ENCODE data around the gene RASA4B.
"Not testable (repeated sequence)": the region's sequence is repeated elsewhere in the genome, so short reads cannot be mapped to it uniquely, and the experiment has no call there.

Gene RASA4B

GRCh38 chr7:102517550-102518147, at the start of gene RASA4B:
TSS of gene RASA4B (minus strand) at chr7:102517777. CDS start at chr7:102517710, 67 bp downstream.
- DNase-seq = not testable (repeated sequence)

GRCh38 chr7:102550808-102551422, 33.3 kb upstream of the RASA4B start, which contains the start of gene SPDYE2:
TSS of gene SPDYE2 (plus strand) at chr7:102551226. CDS start at chr7:102553256, 2,030 bp downstream.
- DNase-seq = not testable (repeated sequence)

- DNase-seq = not testable (repeated sequence)
Observed at GRCh38 chr7:102546353-102546752, 28.8 kb upstream of the RASA4B start.

GRCh38 chr7:102545288-102545687, 27.7 kb upstream of the RASA4B start:
- not testable (repeated sequence) for DNase-seq

- DNase-seq = not testable (repeated sequence)
Observed at GRCh38 chr7:102544372-102544771, 26.8 kb upstream of the RASA4B start.

- DNase-seq = not testable (repeated sequence)
Observed at GRCh38 chr7:102543596-102543995, 26.0 kb upstream of the RASA4B start, which contains the start of gene UPK3BL2. TSS of gene UPK3BL2 (minus strand) at chr7:102543696. CDS start at chr7:102543636, 60 bp downstream.

GRCh38 chr7:102542771-102543170, 25.2 kb upstream of the RASA4B start:
- not testable (repeated sequence) for DNase-seq

- not testable (repeated sequence) for DNase-seq
Observed at GRCh38 chr7:102542083-102542482, 24.5 kb upstream of the RASA4B start.

- DNase-seq = not testable (repeated sequence)
Observed at GRCh38 chr7:102540604-102541003, 23.0 kb upstream of the RASA4B start.

GRCh38 chr7:102535062-102535615, 17.6 kb upstream of the RASA4B start:
- DNase-seq = not testable (repeated sequence)

- not testable (repeated sequence) for DNase-seq
Observed at GRCh38 chr7:102532127-102532526, 14.6 kb upstream of the RASA4B start.

- not testable (repeated sequence) for DNase-seq
Observed at GRCh38 chr7:102531583-102531982, 14.0 kb upstream of the RASA4B start.

GRCh38 chr7:102527822-102528793, 10.5 kb upstream of the RASA4B start:
- not testable (repeated sequence) for DNase-seq

- not testable (repeated sequence) for DNase-seq
Observed at GRCh38 chr7:102527182-102527581, 9.6 kb upstream of the RASA4B start.

- DNase-seq = not testable (repeated sequence)
Observed at GRCh38 chr7:102524803-102525202, 7.2 kb upstream of the RASA4B start.

- not testable (repeated sequence) for DNase-seq
Observed at GRCh38 chr7:102520797-102521196, 3.2 kb upstream of the RASA4B start.

GRCh38 chr7:102516951-102517350, 626 bp downstream of the RASA4B start:
- not testable (repeated sequence) for DNase-seq

GRCh38 chr7:102515889-102516288, 1.7 kb downstream of the RASA4B start:
- not testable (repeated sequence) for DNase-seq

GRCh38 chr7:102514881-102515721, 2.5 kb downstream of the RASA4B start:
- DNase-seq = not testable (repeated sequence)

GRCh38 chr7:102512642-102513221, 4.8 kb downstream of the RASA4B start:
- DNase-seq = not testable (repeated sequence)

GRCh38 chr7:102511860-102512522, 5.6 kb downstream of the RASA4B start:
- DNase-seq = not testable (repeated sequence)

Measured in NCI-H1092 (cell line).